ENCODE measurements around the gene PRR33.

PRR33 gene

DNA sequence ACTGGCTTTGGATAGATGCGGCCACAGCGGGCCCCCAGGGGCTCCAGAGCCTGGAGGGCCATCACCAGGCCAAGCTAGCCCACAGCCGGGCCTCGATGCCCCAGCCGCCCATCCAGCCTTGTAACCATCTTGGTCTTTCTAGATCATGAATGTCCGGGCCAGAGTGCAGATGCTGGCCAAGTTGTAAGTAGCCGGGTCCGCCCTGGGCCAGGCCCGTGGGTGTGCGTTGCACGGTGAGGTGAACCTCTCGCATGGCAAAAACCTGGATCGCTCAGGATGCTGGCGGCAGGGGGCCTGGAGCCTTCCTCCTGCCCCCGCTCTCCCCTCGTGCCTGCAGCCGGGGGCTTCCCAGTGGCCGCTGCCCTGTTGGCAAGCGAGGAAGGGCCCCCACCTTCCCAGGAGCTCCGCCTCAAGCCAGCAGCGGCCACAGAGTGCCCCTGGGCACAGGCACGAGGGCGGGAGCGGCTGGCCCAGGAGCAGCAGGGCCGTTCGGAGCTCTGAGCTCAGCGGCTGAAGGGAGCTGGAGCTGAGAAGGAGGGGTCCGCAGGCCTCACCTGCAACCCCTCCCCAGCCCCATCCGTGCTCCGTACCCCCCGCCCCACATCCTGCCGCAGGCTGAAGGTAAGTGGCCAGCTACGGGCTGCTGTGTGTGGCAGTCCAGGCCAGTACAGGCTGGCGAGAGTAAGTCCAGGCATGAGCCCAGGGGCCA lies 44.5 kb upstream of the PRR33 start:
- TF ChIP-seq, protein P1, sequence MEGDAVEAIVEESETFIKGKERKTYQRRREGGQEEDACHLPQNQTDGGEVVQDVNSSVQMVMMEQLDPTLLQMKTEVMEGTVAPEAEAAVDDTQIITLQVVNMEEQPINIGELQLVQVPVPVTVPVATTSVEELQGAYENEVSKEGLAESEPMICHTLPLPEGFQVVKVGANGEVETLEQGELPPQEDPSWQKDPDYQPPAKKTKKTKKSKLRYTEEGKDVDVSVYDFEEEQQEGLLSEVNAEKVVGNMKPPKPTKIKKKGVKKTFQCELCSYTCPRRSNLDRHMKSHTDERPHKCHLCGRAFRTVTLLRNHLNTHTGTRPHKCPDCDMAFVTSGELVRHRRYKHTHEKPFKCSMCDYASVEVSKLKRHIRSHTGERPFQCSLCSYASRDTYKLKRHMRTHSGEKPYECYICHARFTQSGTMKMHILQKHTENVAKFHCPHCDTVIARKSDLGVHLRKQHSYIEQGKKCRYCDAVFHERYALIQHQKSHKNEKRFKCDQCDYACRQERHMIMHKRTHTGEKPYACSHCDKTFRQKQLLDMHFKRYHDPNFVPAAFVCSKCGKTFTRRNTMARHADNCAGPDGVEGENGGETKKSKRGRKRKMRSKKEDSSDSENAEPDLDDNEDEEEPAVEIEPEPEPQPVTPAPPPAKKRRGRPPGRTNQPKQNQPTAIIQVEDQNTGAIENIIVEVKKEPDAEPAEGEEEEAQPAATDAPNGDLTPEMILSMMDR (IDR thresholded peaks at IDR 0.05) = no peak
- H3K27ac ChIP-seq = no peak overlapping the region
- no peak overlapping the region for H3K4me3 ChIP-seq
- DNase-seq (ENCODE audit: low spot score) = no peak

DNA sequence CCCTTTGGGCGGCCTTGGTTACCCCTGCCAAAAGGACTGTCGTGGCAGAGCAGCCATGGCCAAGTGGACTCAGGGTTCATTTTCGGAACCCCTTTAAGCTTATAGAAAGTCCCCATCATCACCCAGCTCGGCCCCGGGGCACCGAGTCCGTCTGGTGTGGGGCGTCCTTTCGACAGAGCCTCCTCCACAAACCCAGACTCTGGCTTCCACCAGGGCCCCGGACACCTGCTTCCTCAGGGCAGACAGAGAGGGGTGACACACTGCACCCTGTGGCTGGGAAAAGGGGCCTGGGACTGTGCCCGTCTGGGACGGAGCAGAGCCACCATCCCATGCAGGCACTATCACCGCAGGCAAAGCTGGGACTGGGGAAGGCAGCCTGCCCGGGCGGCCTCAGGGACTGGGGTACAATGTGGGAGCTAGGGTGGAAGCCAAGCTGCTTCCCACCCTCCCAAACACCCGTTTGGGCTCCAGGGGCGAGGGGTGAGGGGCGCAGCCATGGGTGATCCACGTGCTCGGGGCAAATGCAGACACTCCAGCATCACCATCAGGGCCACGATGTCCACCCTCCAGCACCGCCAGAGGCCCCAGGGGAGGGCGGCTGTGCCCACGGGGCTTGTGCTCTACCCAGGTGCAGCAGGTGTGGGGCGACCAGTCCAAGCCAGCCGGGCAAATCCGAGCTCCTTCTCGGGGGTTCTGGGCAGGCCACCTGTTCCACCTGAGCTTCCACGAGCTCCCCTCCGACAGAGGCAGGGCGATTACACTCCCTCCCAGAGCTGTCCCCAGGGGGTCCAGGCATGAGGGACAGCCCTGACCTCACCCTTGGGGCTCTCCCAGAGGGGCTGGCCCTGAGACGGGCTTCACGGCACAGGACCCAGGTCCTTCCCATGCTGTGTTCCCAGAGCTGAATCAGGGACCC lies 43.7 kb upstream of the PRR33 start:
- Histone ChIP-seq H3K4me3 (no peak overlapping the region), H3K27ac (no peak overlapping the region)
- TF ChIP-seq, protein P1 (IDR thresholded peaks at IDR 0.05) = no peak
- DNase-seq (ENCODE audit: low spot score) = no peak

DNA sequence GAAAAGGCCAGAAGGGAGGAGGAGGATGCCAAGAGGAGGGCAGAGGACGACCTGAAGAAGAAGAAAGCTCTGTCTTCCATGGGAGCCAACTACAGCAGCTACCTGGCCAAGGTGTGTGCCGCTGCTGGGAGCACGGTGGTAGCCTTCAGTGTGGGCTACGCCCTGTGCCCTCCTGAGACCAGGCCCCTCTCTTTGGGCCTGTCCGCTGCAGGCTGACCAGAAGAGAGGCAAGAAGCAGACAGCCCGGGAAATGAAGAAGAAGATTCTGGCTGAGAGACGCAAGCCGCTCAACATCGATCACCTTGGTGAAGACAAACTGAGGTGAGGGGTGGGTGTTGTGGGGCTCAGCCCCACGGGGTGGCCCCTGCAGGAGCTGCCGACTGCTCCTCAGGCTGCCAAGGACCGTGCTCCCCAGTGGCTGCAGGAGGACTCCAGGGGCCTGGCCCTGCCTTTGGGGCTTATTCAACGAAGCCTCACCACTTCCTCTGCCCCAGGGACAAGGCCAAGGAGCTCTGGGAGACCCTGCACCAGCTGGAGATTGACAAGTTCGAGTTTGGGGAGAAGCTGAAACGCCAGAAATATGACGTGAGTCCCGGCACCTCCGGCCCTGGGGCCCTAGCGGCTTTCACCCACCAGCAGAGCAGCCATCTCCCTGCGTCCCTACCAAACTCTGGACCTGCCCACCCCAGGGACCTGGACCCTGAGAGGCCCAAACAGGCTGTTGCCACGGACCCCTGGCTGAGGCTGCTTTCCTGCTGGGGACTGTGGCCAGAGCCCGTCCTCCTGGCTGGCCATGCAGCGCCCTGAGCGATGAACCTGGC lies 42.9 kb upstream of the PRR33 start:
- no peak overlapping the region for H3K27ac ChIP-seq
- no peak for DNase-seq (ENCODE audit: low spot score)
- TF ChIP-seq, protein P1 (IDR thresholded peaks at IDR 0.05) = no peak

DNA sequence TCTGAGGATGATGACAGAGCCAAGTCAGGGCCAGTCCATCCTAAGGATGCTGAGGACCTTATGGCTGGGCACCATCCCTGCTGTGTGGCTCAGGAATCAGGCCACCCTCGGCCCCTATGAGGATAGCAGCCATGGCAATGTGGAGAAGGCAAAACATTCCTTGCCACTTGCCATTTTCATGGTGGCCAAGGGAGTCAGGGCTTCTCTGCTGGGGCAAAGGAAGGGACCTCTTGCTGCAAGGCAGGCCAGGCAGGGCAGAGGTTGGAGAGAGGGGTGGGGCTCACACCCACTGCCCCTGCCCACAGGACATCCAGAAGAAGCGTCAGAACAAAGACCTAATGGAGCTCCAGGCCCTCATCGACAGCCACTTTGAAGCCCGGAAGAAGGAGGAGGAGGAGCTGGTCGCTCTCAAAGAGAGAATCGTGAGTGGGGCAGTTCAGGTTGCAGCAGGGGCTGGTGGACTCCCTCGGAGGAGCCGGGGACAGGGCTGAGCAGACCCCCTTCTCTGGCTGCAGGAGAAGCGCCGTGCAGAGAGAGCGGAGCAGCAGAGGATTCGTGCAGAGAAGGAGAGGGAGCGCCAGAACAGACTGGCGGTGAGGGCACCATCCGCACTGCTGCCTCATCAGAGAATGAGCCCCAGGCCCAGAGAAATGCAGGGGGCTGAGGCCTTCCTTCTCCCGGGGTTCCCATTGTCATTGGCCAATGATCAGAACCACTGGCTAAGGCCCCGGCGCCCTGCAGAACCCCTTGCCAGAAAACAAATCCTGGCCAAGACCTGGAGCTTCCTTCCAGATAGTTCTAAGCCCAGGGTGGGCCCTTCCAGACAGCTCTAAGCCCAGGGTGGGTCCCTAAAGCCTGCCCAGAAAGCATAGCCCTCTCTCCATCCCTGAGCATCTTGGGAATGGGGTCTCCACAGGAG lies 42.0 kb upstream of the PRR33 start:
- Histone ChIP-seq H3K27ac (no peak overlapping the region), H3K4me3 (no peak overlapping the region)
- no peak for DNase-seq (ENCODE audit: low spot score)
- TF ChIP-seq, protein P1 (IDR thresholded peaks at IDR 0.05) = no peak

More for the DNA sequence above, 42.9 kb upstream of the PRR33 start:
- no peak overlapping the region for H3K4me3 ChIP-seq

DNA sequence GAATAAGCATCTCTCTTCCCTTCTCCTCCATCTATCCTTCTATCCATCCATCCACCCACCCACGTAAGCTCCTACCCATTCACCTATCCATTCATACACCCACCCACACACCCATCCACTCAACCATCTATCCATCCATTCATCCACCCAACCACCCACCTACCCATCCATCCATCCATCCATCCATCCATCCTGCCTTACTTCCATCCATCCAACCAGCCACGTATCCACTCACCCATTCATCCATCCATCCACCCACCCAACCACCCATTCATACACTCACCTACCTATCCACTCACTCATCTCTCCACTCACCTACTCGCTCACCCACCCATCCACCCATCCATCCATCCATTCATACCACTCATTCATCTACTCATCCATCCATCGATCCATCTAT lies 41.0 kb upstream of the PRR33 start:
- Histone ChIP-seq H3K4me3 (no peak overlapping the region), H3K27ac (peak overlapping the region in 1 of 2 donors; percentile 41)
- TF ChIP-seq, protein P1 (IDR thresholded peaks at IDR 0.05) = no peak
- no peak for DNase-seq (ENCODE audit: low spot score)

DNA sequence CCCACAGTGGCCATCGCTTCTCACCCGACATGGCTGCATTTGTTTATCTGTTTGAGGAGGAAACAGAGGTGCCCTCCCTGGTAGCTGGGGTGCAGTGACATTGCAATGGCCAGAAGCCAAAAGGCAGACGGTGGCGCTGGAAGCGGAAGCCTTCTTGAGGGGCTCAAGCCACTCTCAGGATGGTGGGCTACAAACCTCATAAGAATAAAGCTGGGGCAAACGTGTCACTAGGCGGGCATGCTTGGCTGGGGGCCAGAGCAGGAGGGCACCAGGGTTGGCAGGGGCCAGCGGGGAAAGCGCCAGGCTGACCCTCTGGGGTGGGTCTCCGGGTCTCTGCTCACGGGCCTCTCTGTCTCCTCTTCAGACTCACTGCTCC lies 40.4 kb upstream of the PRR33 start:
- TF ChIP-seq, protein P1 (IDR thresholded peaks at IDR 0.05) = no peak
- no peak for DNase-seq (ENCODE audit: low spot score)
- H3K27ac ChIP-seq = peak overlapping the region in 1 of 2 donors; percentile 41
- H3K4me3 ChIP-seq = no peak overlapping the region
